H1 (cell line): ENCODE results near the gene CACNA1C.

ENCODE experiments used
- CBX8 ChIP-seq: fragments of 300-800, 300-1000 bp; sonication (generic); IDR thresholded peaks from 2 replicates; pipeline ENCODE4 v1.7.1; 2016; ENCODE audit warnings: low read depth, low read length, borderline replicate concordance
- CTCF ChIP-seq, 3 experiments: IDR thresholded peaks; 1 replicate in 2 of 3; 2 replicates in 1 of 3; pipeline versions ENCODE4 v1.5.1 to v1.6.1; 2011; ENCODE audit warnings: low read length in 3 of 3, mild to moderate bottlenecking in 3 of 3, inconsistent platforms in 2 of 3, low read depth in 1 of 3, moderate library complexity in 1 of 3; ENCODE audit not compliant: insufficient read depth in 1 of 3; ENCODE audit errors: control extremely low read depth in 1 of 3
- FOSL1 ChIP-seq: IDR thresholded peaks from 2 replicates; pipeline ENCODE4 v1.6.1; 2011; ENCODE audit warnings: mild to moderate bottlenecking, low read depth, low read length, moderate library complexity; ENCODE audit not compliant: insufficient read depth
- GABPA ChIP-seq: IDR thresholded peaks from 2 replicates; pipeline ENCODE4 v1.6.1; 2011; ENCODE audit warnings: mild to moderate bottlenecking, low read length, moderate library complexity, borderline replicate concordance; ENCODE audit not compliant: insufficient read depth
- JUND ChIP-seq: IDR thresholded peaks from 2 replicates; pipeline ENCODE4 v1.6.1; 2011; ENCODE audit warnings: mild to moderate bottlenecking, improper control_type of control experiment, low read length
- POLR2A ChIP-seq, 2 experiments: IDR thresholded peaks; 1 replicate in 1 of 2; 2 replicates in 1 of 2; pipeline ENCODE4 v1.6.1; 2011; ENCODE audit warnings: low read depth in 2 of 2, low read length in 2 of 2, mild to moderate bottlenecking in 2 of 2; ENCODE audit errors: control extremely low read depth in 1 of 2

GRCh38 chr12:2248901-2249381 is 196.2 kb downstream of the CACNA1C start:
- TF ChIP-seq POLR2A (IDR thresholded peaks at IDR 0.05; ENCODE audit: control extremely low read depth in 1 of 2, low read depth in 2 of 2, low read length in 2 of 2) = no peak
- no peak for TF ChIP-seq CBX8
- no peak for TF ChIP-seq CTCF (IDR thresholded peaks at IDR 0.05; ENCODE audit: control extremely low read depth in 1 of 3, insufficient read depth in 1 of 3, low read depth in 1 of 3, low read length in 3 of 3)
- no peak for TF ChIP-seq JUND
- TF ChIP-seq FOSL1 = no peak
- TF ChIP-seq GABPA = no peak
